Transverse colon (tissue), 4 donors: ENCODE measurements around the gene KIF2A. TPM values are rescaled to one million over a fixed set of nuclear protein-coding genes. Genes with fewer than 3 reads are reported as not detected.

Experiments used
- DNase-seq: peaks from one replicate; pipeline ENCODE4 v3.0.0-alpha.2; 2019
- H3K27ac ChIP-seq, 4 donors: fragments of 200-600 bp; sonication (generic); 2 replicates each; pipeline ENCODE4 v1.5.1; 2016 to 2018; ENCODE audit warnings: inconsistent platforms in 4 of 4
- H3K27me3 ChIP-seq: fragments of 200-600 bp; sonication (generic); 2 replicates; pipeline ENCODE4 v1.5.1; 2017; ENCODE audit warnings: inconsistent platforms
- H3K36me3 ChIP-seq, 4 donors: fragments of 200-600 bp; sonication (generic); 2 replicates each; pipeline ENCODE4 v1.5.1; 2017 to 2019; ENCODE audit warnings: inconsistent platforms in 4 of 4
- H3K4me1 ChIP-seq, 4 donors: fragments of 200-600 bp; sonication (generic); 2 replicates each; pipeline ENCODE4 v1.5.1; 2017 to 2020; ENCODE audit warnings: inconsistent platforms in 4 of 4
- H3K4me3 ChIP-seq, 4 donors: fragments of 200-600 bp; sonication (generic); 1 replicate in 1 of 4; 2 replicates in 3 of 4; pipeline versions ENCODE4 v1.5.1 to v1.6.1; 2017 to 2019; ENCODE audit warnings: inconsistent platforms in 4 of 4
- H3K9me3 ChIP-seq, 2 donors: fragments of 200-600 bp; sonication (generic); 2 replicates each; pipeline ENCODE4 v1.5.1; 2017 to 2019; ENCODE audit warnings: inconsistent platforms in 2 of 2
- CTCF ChIP-seq, 5 experiments: fragments of 200-600 bp in 3 of 5; fragments of 450-650 bp in 2 of 5; sonication (generic) in 3 of 5; IDR thresholded peaks; 1 replicate in 2 of 5; 2 replicates in 3 of 5; pipeline ENCODE4 v1.5.1; 2016 to 2017; ENCODE audit warnings: antibody characterized with exemption in 5 of 5, inconsistent platforms in 3 of 5, mild to moderate bottlenecking in 2 of 5, moderate library complexity in 1 of 5
- EP300 ChIP-seq: sonication (generic); formaldehyde crosslinking; IDR thresholded peaks from one replicate; pipeline ENCODE4 v1.6.1; 2017; ENCODE audit warnings: antibody characterized with exemption, low read depth
- POLR2A ChIP-seq: fragments of 450-650 bp; IDR thresholded peaks from one replicate; pipeline ENCODE4 v1.6.1; 2016; ENCODE audit warnings: antibody characterized with exemption, mild to moderate bottlenecking, moderate library complexity
- POLR2AphosphoS5 ChIP-seq, 3 donors: sonication (generic); formaldehyde crosslinking; IDR thresholded peaks; one replicate each; pipeline ENCODE4 v1.6.1; 2016; ENCODE audit warnings: antibody characterized with exemption in 3 of 3
- WGBS, 2 donors: methylation state at CpG; one replicate each; pipeline ENCODE4 v1.1.5; 2018; ENCODE audit warnings: low coverage in 1 of 2; 5-methylcytosine and 5-hydroxymethylcytosine counted together
- in situ Hi-C, 4 donors: fragments of 200-750 bp; cut with MboI; loops; one replicate each; pipeline versions ENCODE4 v1.15.0 to v1.15.1; 2017; ENCODE audit warnings: low sequenced_read_pairs in 3 of 4, low pct_ligation_motif_present in 1 of 4, low pct_unique_long_range_greater_than_20kb in 1 of 4
- intact Hi-C: fragments of 100-400 bp; cut with DNase I; formaldehyde crosslinking; loops from one replicate; pipeline ENCODE4 v1.15.1; 2023; ENCODE audit warnings: low total_unique reads
- total RNA-seq, 4 donors: library from RNA; depleted of rRNA; stranded (reverse); fragments of >200 nt; gene quantifications; one replicate each; pipeline ENCODE4 v1.1.0, GENCODE V29; 2016

Gene KIF2A
- total RNA-seq, 4 donors from 2014 or later, result 15.3 to 61.9 (median 32.7) TPM

- Histone ChIP-seq H3K36me3 (no peaks in the 10 kb centered on the region), H3K4me1 (peaks cover 0 to 8% (median 6%) of the 10 kb centered on the region in 4 donors), H3K27me3 (no peaks in the 10 kb centered on the region), H3K9me3 (no peaks in the 10 kb centered on the region), H3K4me3 (no peak overlapping the region), H3K27ac (peak overlapping the region in 1 of 4 donors; percentile 38)
- intact Hi-C loops, result no loop called here
- 58 to 64% methylated on average over 6 to 11 of the region's 11 CpGs for WGBS, 2 donors
- DNase-seq, result peak; percentile 14
- in situ Hi-C loops, result no loop called here
- TF ChIP-seq EP300, result no peak
- TF ChIP-seq POLR2AphosphoS5 (IDR thresholded peaks at IDR 0.05), result no peak
- TF ChIP-seq POLR2A, result no peak
- TF ChIP-seq CTCF (IDR thresholded peaks at IDR 0.05), result no peak
These were observed 126.0 kb downstream of the KIF2A start for GRCh38 chr5:62431735-62432620.

- H3K27ac ChIP-seq, result no peak overlapping the region
- peaks cover 0 to 3% (median 0%) of the 10 kb centered on the region in 4 donors for H3K36me3 ChIP-seq
- no peaks in the 10 kb centered on the region for H3K9me3 ChIP-seq
- peaks cover 0 to 8% (median 6%) of the 10 kb centered on the region in 4 donors for H3K4me1 ChIP-seq
- no peak for TF ChIP-seq POLR2AphosphoS5 (IDR thresholded peaks at IDR 0.05)
- no peak for TF ChIP-seq POLR2A
- TF ChIP-seq EP300, result no peak
- no peak for TF ChIP-seq CTCF (IDR thresholded peaks at IDR 0.05)
- DNase-seq, result no peak
- WGBS, 2 donors, result 65 to 88% methylated on average over 5 of the region's 5 CpGs
- in situ Hi-C loops (no loop called here), intact Hi-C loops (no loop called here)
- H3K4me3 ChIP-seq, result no peak overlapping the region
- H3K27me3 ChIP-seq, result no peaks in the 10 kb centered on the region
These were observed 126.6 kb downstream of the KIF2A start for GRCh38 chr5:62432621-62433064.

Other genes starting within 250 kb of the KIF2A start
- 10 to 100 TPM in 1 of 4 donors, 1 to 10 TPM in 3; 6.0 to 13.1 (median 8.7) TPM for gene DIMT1, start 97.7 kb downstream of the KIF2A start, total RNA-seq
- gene IPO11, start 106.6 kb downstream of the KIF2A start, total RNA-seq, result 10 to 100 TPM in 3 of 4 donors, 1 to 10 TPM in 1; 6.4 to 37.8 (median 16.3) TPM